ENCODE measurements around the gene SNAP29.
"Not testable (repeated sequence)": the region's sequence is repeated elsewhere in the genome, so short reads cannot be mapped to it uniquely, and the experiment has no call there.

Gene SNAP29

GRCh38 chr22:20858615-20859416, at the start of gene SNAP29, which contains the start of gene PI4KA:
Gene SNAP29 (plus strand): TSS chr22:20859007. CDS start chr22:20859111, 104 bp downstream.
Gene PI4KA (minus strand): TSS chr22:20858811. CDS start chr22:20858725, 86 bp downstream.
- peaks cover 2% of the 10 kb centered on the region for H3K36me3 Mint-ChIP-seq
- H3K4me3 Mint-ChIP-seq, result peak within 1 kb of the TSS; percentile 91
- ATAC-seq (ENCODE audit: low read depth) (peak; percentile 92), DNase-seq (ENCODE audit: low spot score in 2 of 2) (peak; percentile 88 to 96)
- H3K27ac Mint-ChIP-seq, result peak within 1 kb of the TSS; percentile 93
- peaks cover 32% of the 10 kb centered on the region for H3K4me1 Mint-ChIP-seq
- no peaks in the 10 kb centered on the region for H3K9me3 Mint-ChIP-seq
- H3K27me3 Mint-ChIP-seq, result no peaks in the 10 kb centered on the region

- ATAC-seq (ENCODE audit: low read depth), result no peak
- H3K27ac Mint-ChIP-seq, result no peak overlapping the region
- H3K4me1 Mint-ChIP-seq, result peaks cover 6% of the 10 kb centered on the region
Measured at GRCh38 chr22:20809538-20810185, 49.1 kb upstream of the SNAP29 start.

DNA sequence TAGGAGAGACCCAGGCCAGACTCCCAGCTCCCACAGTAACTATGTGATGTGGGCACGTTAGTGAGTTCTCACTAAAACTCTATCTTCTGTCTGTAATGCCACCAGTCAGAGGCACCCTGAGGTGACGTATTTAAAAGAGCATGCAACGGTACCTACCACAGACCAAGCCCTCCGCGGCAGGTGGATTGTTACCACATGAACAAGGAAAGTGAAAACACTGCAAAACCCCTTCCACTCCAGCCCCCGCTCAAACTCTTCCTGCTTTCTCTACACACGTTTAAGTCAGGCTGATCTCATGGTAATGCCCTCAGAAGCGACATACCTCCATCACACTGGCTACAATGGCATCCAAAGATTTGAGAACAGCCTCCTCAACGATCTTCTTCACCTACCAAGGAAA, 48.2 kb upstream of the SNAP29 start:
- no peak for DNase-seq (ENCODE audit: low spot score in 2 of 2)
- Mint-ChIP-seq H3K27ac (no peak overlapping the region), H3K4me3 (no peak overlapping the region), H3K27me3 (no peaks in the 10 kb centered on the region), H3K4me1 (peaks cover 6% of the 10 kb centered on the region), H3K36me3 (peaks cover 35% of the 10 kb centered on the region), H3K9me3 (no peaks in the 10 kb centered on the region)
- ATAC-seq (ENCODE audit: low read depth), result no peak

More at GRCh38 chr22:20809538-20810185, 49.1 kb upstream of the SNAP29 start:
- no peaks in the 10 kb centered on the region for H3K9me3 Mint-ChIP-seq
- DNase-seq (ENCODE audit: low spot score in 2 of 2), result no peak
- peaks cover 32% of the 10 kb centered on the region for H3K36me3 Mint-ChIP-seq
- H3K4me3 Mint-ChIP-seq, result no peak overlapping the region
- no peaks in the 10 kb centered on the region for H3K27me3 Mint-ChIP-seq

- Mint-ChIP-seq H3K36me3 (peaks cover 32% of the 10 kb centered on the region), H3K9me3 (no peaks in the 10 kb centered on the region), H3K27me3 (no peaks in the 10 kb centered on the region), H3K4me3 (no peak overlapping the region), H3K27ac (no peak overlapping the region), H3K4me1 (peaks cover 6% of the 10 kb centered on the region)
- ATAC-seq (ENCODE audit: low read depth) (no peak), DNase-seq (ENCODE audit: low spot score in 2 of 2) (no peak)
Measured at GRCh38 chr22:20811171-20811570, 47.6 kb upstream of the SNAP29 start.

- no peak overlapping the region for H3K27ac Mint-ChIP-seq
- peaks cover 38% of the 10 kb centered on the region for H3K36me3 Mint-ChIP-seq
- no peak overlapping the region for H3K4me3 Mint-ChIP-seq
Measured at GRCh38 chr22:20811971-20812660, 46.7 kb upstream of the SNAP29 start.

GRCh38 chr22:20813056-20813455, 45.8 kb upstream of the SNAP29 start:
- H3K27me3 Mint-ChIP-seq, result no peaks in the 10 kb centered on the region
- ATAC-seq (ENCODE audit: low read depth) (no peak), DNase-seq (ENCODE audit: low spot score in 2 of 2) (no peak)
- H3K9me3 Mint-ChIP-seq, result no peaks in the 10 kb centered on the region
- H3K4me1 Mint-ChIP-seq, result peaks cover 6% of the 10 kb centered on the region
- H3K4me3 Mint-ChIP-seq, result no peak overlapping the region
- H3K36me3 Mint-ChIP-seq, result peaks cover 37% of the 10 kb centered on the region
- H3K27ac Mint-ChIP-seq, result no peak overlapping the region

More at GRCh38 chr22:20811971-20812660, 46.7 kb upstream of the SNAP29 start:
- Mint-ChIP-seq H3K4me1 (peaks cover 6% of the 10 kb centered on the region), H3K9me3 (no peaks in the 10 kb centered on the region), H3K27me3 (no peaks in the 10 kb centered on the region)
- ATAC-seq (ENCODE audit: low read depth) (no peak), DNase-seq (ENCODE audit: low spot score in 2 of 2) (no peak)

GRCh38 chr22:20814221-20814808, 44.5 kb upstream of the SNAP29 start:
- DNase-seq (ENCODE audit: low spot score in 2 of 2), result no peak
- H3K4me3 Mint-ChIP-seq, result no peak overlapping the region
- no peak overlapping the region for H3K27ac Mint-ChIP-seq
- no peaks in the 10 kb centered on the region for H3K9me3 Mint-ChIP-seq
- H3K36me3 Mint-ChIP-seq, result peaks cover 43% of the 10 kb centered on the region
- H3K27me3 Mint-ChIP-seq, result no peaks in the 10 kb centered on the region
- peaks cover 2% of the 10 kb centered on the region for H3K4me1 Mint-ChIP-seq
- no peak for ATAC-seq (ENCODE audit: low read depth)

GRCh38 chr22:20815477-20816050, 43.2 kb upstream of the SNAP29 start:
- Mint-ChIP-seq H3K9me3 (no peaks in the 10 kb centered on the region), H3K4me1 (no peaks in the 10 kb centered on the region), H3K36me3 (peaks cover 39% of the 10 kb centered on the region), H3K27me3 (no peaks in the 10 kb centered on the region), H3K4me3 (no peak overlapping the region), H3K27ac (no peak overlapping the region)
- DNase-seq (ENCODE audit: low spot score in 2 of 2), result no peak
- ATAC-seq (ENCODE audit: low read depth), result no peak

- ATAC-seq (ENCODE audit: low read depth), result no peak
- Mint-ChIP-seq H3K4me1 (no peaks in the 10 kb centered on the region), H3K27me3 (no peaks in the 10 kb centered on the region), H3K36me3 (peaks cover 36% of the 10 kb centered on the region), H3K4me3 (no peak overlapping the region), H3K27ac (no peak overlapping the region), H3K9me3 (no peaks in the 10 kb centered on the region)
- no peak for DNase-seq (ENCODE audit: low spot score in 2 of 2)
Measured at GRCh38 chr22:20816559-20816958, 42.2 kb upstream of the SNAP29 start.

DNA sequence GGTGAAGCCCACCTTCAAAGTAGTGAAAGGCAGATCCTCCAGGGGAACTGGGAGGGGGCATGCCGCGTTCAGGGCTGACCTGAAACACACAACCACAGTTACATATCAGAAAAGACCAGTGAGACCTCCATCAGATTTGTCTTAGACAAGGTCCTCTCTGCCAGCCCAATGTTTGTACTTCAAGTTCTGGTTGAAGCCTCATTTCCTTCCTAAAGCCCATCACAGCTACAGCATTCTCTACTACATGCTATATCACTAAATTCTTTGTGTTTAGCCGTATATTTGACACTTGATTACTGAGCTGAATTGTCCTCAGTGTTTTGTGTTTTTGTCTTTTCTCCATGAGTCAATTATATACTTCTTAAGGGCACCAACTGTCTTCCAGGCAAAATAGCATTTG, 40.3 kb upstream of the SNAP29 start:
- ATAC-seq (ENCODE audit: low read depth) (no peak), DNase-seq (ENCODE audit: low spot score in 2 of 2) (no peak)
- Mint-ChIP-seq H3K4me3 (no peak overlapping the region), H3K9me3 (no peaks in the 10 kb centered on the region), H3K4me1 (no peaks in the 10 kb centered on the region), H3K27me3 (no peaks in the 10 kb centered on the region), H3K36me3 (peaks cover 34% of the 10 kb centered on the region), H3K27ac (no peak overlapping the region)

DNA sequence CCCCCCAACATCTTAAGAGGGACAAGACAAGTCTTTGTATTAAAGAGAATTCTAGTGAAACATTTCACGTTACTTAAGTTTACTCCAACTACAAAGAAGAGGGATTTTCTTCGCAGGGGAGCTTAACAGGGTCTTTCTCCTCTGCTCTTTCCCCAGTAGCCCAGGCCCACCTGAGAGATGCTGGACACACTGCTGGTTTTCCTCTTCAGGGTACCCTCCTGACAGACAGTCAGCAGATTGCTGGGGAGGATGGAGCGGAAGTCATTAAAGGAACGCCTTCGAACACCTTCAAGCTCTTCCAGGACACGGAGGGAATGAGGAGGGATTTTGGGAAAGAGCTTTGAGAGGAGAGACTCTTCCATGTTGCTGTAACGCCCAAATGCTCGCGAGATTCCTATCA, 39.3 kb upstream of the SNAP29 start:
- DNase-seq (ENCODE audit: low spot score in 2 of 2) (no peak), ATAC-seq (ENCODE audit: low read depth) (no peak)
- Mint-ChIP-seq H3K4me3 (no peak overlapping the region), H3K27ac (no peak overlapping the region), H3K9me3 (no peaks in the 10 kb centered on the region), H3K27me3 (no peaks in the 10 kb centered on the region), H3K4me1 (no peaks in the 10 kb centered on the region), H3K36me3 (peaks cover 30% of the 10 kb centered on the region)

GRCh38 chr22:20821717-20822239, 37.0 kb upstream of the SNAP29 start:
- not testable (repeated sequence) for H3K27me3 Mint-ChIP-seq; DNase-seq (ENCODE audit: low spot score in 2 of 2); H3K27ac Mint-ChIP-seq; H3K4me1 Mint-ChIP-seq; H3K4me3 Mint-ChIP-seq; ATAC-seq (ENCODE audit: low read depth); H3K9me3 Mint-ChIP-seq
- peaks cover 25% of the 10 kb centered on the region for H3K36me3 Mint-ChIP-seq

DNA sequence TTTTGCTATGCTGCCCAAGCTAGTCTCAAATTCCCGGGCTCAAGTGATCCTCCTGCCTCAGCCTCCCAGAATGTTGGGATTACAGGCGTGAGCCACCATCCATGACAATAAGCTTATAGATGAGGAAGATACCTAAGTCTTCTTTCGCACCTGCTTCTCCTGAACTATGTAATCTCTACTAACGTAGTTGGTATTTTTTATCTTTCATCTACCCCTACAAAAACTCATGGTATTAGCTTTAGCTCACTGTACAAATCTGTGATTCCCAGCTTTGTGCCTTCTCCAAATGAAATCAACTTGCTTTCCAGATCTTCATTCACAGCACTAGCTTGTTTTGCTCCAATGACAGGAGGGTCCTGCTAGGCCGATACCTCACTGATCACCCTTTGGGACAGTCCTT, 36.6 kb upstream of the SNAP29 start:
- H3K9me3 Mint-ChIP-seq, result no peaks in the 10 kb centered on the region
- no peaks in the 10 kb centered on the region for H3K27me3 Mint-ChIP-seq
- no peaks in the 10 kb centered on the region for H3K4me1 Mint-ChIP-seq
- H3K36me3 Mint-ChIP-seq, result peaks cover 26% of the 10 kb centered on the region
- DNase-seq (ENCODE audit: low spot score in 2 of 2), result no peak
- H3K27ac Mint-ChIP-seq, result no peak overlapping the region
- H3K4me3 Mint-ChIP-seq, result no peak overlapping the region
- ATAC-seq (ENCODE audit: low read depth), result no peak
